DND-41 (cell line): Measurements from ENCODE around the gene DCP1A.
"Not testable (repeated sequence)": the region's sequence is repeated elsewhere in the genome, so short reads cannot be mapped to it uniquely, and the experiment has no call there.

ENCODE experiments used
- ATAC-seq: fragments of 200-7000 bp; cut with Tn5 transposase; 3 replicates; pipeline ENCODE4 v1.9.1; 2021; ENCODE audit warnings: low read depth; ENCODE audit not compliant: insufficient read depth
- DNase-seq: peaks from one replicate; pipeline ENCODE4 v3.0.0-alpha.2; 2020
- H2AFZ ChIP-seq: 2 replicates; pipeline ENCODE4 v1.6.0; 2012; ENCODE audit warnings: low read depth, low read length
- H3K27ac ChIP-seq: 2 replicates; pipeline ENCODE4 v1.5.1; 2012; ENCODE audit warnings: low read length, inconsistent platforms
- H3K27me3 ChIP-seq: fragments of 200-600 bp; sonication (generic); 2 replicates; pipeline ENCODE4 v1.6.0; 2012; ENCODE audit warnings: low read length, mild to moderate bottlenecking, inconsistent platforms; ENCODE audit not compliant: insufficient read depth, poor library complexity
- H3K36me3 ChIP-seq: 2 replicates; pipeline ENCODE4 v1.5.1; 2012; ENCODE audit warnings: low read length, inconsistent platforms; ENCODE audit not compliant: insufficient read depth
- H3K4me1 ChIP-seq: 2 replicates; pipeline ENCODE4 v1.5.1; 2012; ENCODE audit warnings: mild to moderate bottlenecking, low read length; ENCODE audit not compliant: insufficient read depth
- H3K4me2 ChIP-seq: 2 replicates; pipeline ENCODE4 v1.6.0; 2012; ENCODE audit warnings: mild to moderate bottlenecking, moderate library complexity, low read length, inconsistent platforms; ENCODE audit not compliant: insufficient read depth
- H3K4me3 ChIP-seq, 2 experiments: fragments of 200-600 bp in 1 of 2; shearing (Covaris generic) in 1 of 2; 2 replicates each; pipeline ENCODE4 v1.5.1; 2012 to 2016; ENCODE audit warnings: inconsistent platforms in 2 of 2, low read length in 2 of 2, mild to moderate bottlenecking in 2 of 2, low read depth in 1 of 2, moderate library complexity in 1 of 2
- H3K79me2 ChIP-seq: 2 replicates; pipeline ENCODE4 v1.6.0; 2012; ENCODE audit warnings: low read length, inconsistent platforms; ENCODE audit not compliant: insufficient read depth
- H3K9ac ChIP-seq: 2 replicates; pipeline ENCODE4 v1.6.0; 2012; ENCODE audit warnings: low read depth, mild to moderate bottlenecking, inconsistent platforms, low read length, moderate library complexity
- H3K9me3 ChIP-seq: 2 replicates; pipeline ENCODE4 v1.5.1; 2012; ENCODE audit warnings: low read length, moderate library complexity, mild to moderate bottlenecking, inconsistent platforms; ENCODE audit not compliant: insufficient read depth, severe bottlenecking
- H4K20me1 ChIP-seq: 2 replicates; pipeline ENCODE4 v1.6.0; 2012; ENCODE audit warnings: low read length; ENCODE audit not compliant: insufficient read depth
- CTCF ChIP-seq: IDR thresholded peaks from 2 replicates; pipeline ENCODE4 v1.5.1; 2012; ENCODE audit warnings: borderline replicate concordance, low read length, moderate library complexity, mild to moderate bottlenecking; ENCODE audit not compliant: poor library complexity, severe bottlenecking; ENCODE audit errors: extremely low read depth
- EZH2 ChIP-seq: IDR thresholded peaks from 3 replicates; pipeline ENCODE4 v1.6.1; 2012; ENCODE audit warnings: borderline replicate concordance, low read depth, mild to moderate bottlenecking, moderate library complexity, low read length, inconsistent platforms; ENCODE audit not compliant: severe bottlenecking

The DCP1A gene

DNA sequence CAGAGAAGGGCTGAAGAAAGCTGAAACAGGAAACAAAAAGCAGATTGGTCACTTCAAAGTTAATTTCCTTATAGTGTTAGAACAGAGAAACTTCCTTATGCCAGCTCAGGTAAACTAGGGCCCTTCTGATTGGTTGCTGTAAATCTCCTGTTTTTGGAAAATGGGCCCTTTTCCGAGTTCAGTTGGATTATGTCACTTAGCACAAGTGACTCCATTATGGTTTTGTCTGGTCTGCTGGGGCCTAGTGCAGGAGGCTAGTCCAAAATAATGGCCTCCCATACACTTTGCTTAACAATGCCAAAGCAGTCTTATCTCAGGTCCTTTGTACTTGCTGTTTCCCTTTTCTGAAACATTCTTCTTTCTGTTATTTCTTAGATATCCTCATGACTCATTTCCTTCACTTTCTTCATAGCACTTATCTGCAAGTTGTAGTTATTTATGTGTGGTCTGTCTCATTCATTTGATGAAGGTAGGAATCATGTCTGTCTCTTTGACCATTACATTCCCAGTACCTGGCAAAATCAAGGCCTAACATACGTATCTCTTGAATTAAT is 7.7 kb upstream of the DCP1A start:
- ATAC-seq (no peak), DNase-seq (no peak)
- H3K79me2 ChIP-seq: no peaks in the 10 kb centered on the region
- no peaks in the 10 kb centered on the region for H4K20me1 ChIP-seq
- H3K9me3 ChIP-seq: no peaks in the 10 kb centered on the region
- TF ChIP-seq EZH2 (no peak), CTCF (no peak)
- H3K4me1 ChIP-seq: no peaks in the 10 kb centered on the region
- no peak overlapping the region for H3K4me2 ChIP-seq
- no peaks in the 10 kb centered on the region for H3K36me3 ChIP-seq
- peaks cover 4% of the 10 kb centered on the region for H3K27me3 ChIP-seq
- H3K4me3 ChIP-seq: no peak overlapping the region
- H3K27ac ChIP-seq: no peak overlapping the region
- no peak overlapping the region for H2AFZ ChIP-seq
- no peak overlapping the region for H3K9ac ChIP-seq

DNA sequence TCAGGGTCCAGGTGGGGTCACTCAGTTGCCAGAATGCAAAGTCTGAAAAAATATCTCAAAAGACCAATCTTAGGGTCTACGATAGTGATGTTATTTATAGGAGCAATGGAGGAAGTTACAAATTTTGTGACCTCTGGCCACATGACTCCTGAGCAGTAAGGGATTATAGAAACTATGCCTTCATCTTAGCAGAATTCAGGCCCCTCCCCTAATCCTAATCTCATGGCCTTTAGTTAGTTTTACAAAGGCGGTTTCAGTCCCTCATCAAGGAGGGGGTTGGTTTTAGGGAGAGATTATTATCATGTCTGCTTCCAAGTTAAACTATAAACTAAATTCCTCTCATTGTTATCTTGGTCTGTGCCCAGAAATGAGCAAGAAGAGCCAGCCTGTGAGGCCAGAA is 5.9 kb upstream of the DCP1A start:
- Histone ChIP-seq H3K4me1 (peaks cover 2% of the 10 kb centered on the region), H3K9me3 (no peaks in the 10 kb centered on the region), H3K9ac (no peak overlapping the region), H3K36me3 (no peaks in the 10 kb centered on the region), H3K79me2 (no peaks in the 10 kb centered on the region), H3K27ac (no peak overlapping the region), H3K27me3 (peaks cover 4% of the 10 kb centered on the region), H3K4me3 (no peak overlapping the region), H3K4me2 (no peak overlapping the region), H2AFZ (no peak overlapping the region), H4K20me1 (no peaks in the 10 kb centered on the region)
- no peak for ATAC-seq
- no peak for TF ChIP-seq EZH2
- TF ChIP-seq CTCF: no peak
- DNase-seq: no peak

- Histone ChIP-seq H3K79me2 (peaks cover 17% of the 10 kb centered on the region), H3K36me3 (no peaks in the 10 kb centered on the region), H3K4me1 (peaks cover 17% of the 10 kb centered on the region), H3K27me3 (no peaks in the 10 kb centered on the region), H3K4me2 (no peak overlapping the region), H2AFZ (no peak overlapping the region), H3K9me3 (no peaks in the 10 kb centered on the region), H3K4me3 (no peak overlapping the region), H3K27ac (no peak overlapping the region), H3K9ac (no peak overlapping the region), H4K20me1 (no peaks in the 10 kb centered on the region)
- DNase-seq: peak; percentile 17
- TF ChIP-seq EZH2 (no peak), CTCF (peak; percentile 55)
- no peak for ATAC-seq
Measured at GRCh38 chr3:53350652-53351051, 3.3 kb upstream of the DCP1A start.

DNA sequence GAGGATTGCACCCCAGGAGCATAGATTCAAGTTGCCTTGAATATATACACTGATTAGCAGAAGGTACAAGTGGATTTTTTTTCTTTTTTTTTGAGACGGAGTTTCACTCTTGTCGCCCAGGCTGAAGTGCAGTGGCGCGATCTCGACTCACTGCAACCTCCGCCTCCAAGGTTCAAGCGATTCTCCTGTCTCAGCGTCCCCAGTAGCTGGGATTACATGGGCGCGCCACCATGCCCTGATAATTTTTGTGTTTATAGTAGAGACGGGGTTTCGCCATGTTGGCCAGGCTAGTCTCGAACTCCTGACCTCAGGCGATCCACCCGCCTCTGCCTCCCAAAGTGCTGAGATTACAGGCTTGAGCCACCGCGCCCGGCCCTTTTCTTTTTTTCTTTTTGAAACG is 775 bp upstream of the DCP1A start:
- peak overlapping the region; percentile 81 for H3K4me2 ChIP-seq
- not testable (repeated sequence) for H3K27me3 ChIP-seq, H3K9me3 ChIP-seq, H4K20me1 ChIP-seq, ATAC-seq, H3K36me3 ChIP-seq
- H2AFZ ChIP-seq: peak overlapping the region; percentile 92
- peak overlapping the region; percentile 34 to 75 for H3K4me3 ChIP-seq
- DNase-seq: peak; percentile 9
- peaks cover 29% of the 10 kb centered on the region for H3K4me1 ChIP-seq
- H3K79me2 ChIP-seq: peaks cover 39% of the 10 kb centered on the region
- peak overlapping the region; percentile 77 for H3K9ac ChIP-seq
- peak overlapping the region; percentile 80 for H3K27ac ChIP-seq
